Naive thymus-derived CD8-positive, alpha-beta T cell (primary cell): ENCODE data around the gene KIAA1671. TPM values are rescaled to one million over a fixed set of nuclear protein-coding genes. Genes with fewer than 3 reads are reported as not detected.

Experiments used
- ATAC-seq, 2 donors: fragments of 150-1000 bp; cut with Tn5 transposase in 1 of 2; sonication (Bioruptor Pico), chemical (Tn5 transposase) in 1 of 2; 1 replicate in 1 of 2; 2 replicates in 1 of 2; pipeline ENCODE4 v1.10.0; 2021; ENCODE audit warnings: mild to moderate bottlenecking in 2 of 2, moderate library complexity in 2 of 2
- POLR2A ChIA-PET: fragments of 350-600 bp; sonication (Branson Sonifier 250); formaldehyde crosslinking; loops from one replicate; lab custom pipeline; 2021; ENCODE audit warnings: antibody characterized with exemption; lab: Charles Lee
- DNase-seq, 10 donors: peaks; one replicate each; pipeline versions ENCODE4 v3.0.0 to v3.0.0-alpha.2; 2020 to 2022
- H3K27ac Mint-ChIP-seq, 10 donors: one replicate each; pipeline ENCODE4 v1.8.0; 2020 to 2022; ENCODE audit warnings: mild to moderate bottlenecking in 10 of 10, mixed read lengths in 10 of 10, moderate library complexity in 4 of 10, inconsistent platforms in 1 of 10
- H3K27me3 Mint-ChIP-seq, 5 donors: one replicate each; pipeline ENCODE4 v1.8.0; 2021 to 2022; ENCODE audit warnings: mixed read lengths in 5 of 5
- H3K36me3 Mint-ChIP-seq, 3 donors: one replicate each; pipeline ENCODE4 v1.8.0; 2020 to 2022; ENCODE audit warnings: mixed read lengths in 3 of 3, mild to moderate bottlenecking in 2 of 3, inconsistent platforms in 1 of 3
- H3K4me1 Mint-ChIP-seq, 4 donors: one replicate each; pipeline ENCODE4 v1.8.0; 2021 to 2022; ENCODE audit warnings: mixed read lengths in 4 of 4
- H3K4me3 Mint-ChIP-seq, 10 donors: one replicate each; pipeline ENCODE4 v1.8.0; 2020 to 2022; ENCODE audit warnings: mild to moderate bottlenecking in 10 of 10, mixed read lengths in 10 of 10, moderate library complexity in 6 of 10, inconsistent platforms in 1 of 10
- H3K9me3 Mint-ChIP-seq, 9 donors: one replicate each; pipeline ENCODE4 v1.8.0; 2020 to 2022; ENCODE audit warnings: mixed read lengths in 9 of 9, mild to moderate bottlenecking in 3 of 9, inconsistent platforms in 1 of 9, moderate library complexity in 1 of 9
- polyA plus RNA-seq, 3 donors: library from polyadenylated mRNA; unstranded; fragments of 300-500 nt; fragmentation: Illumina TruSeq; gene quantifications; one replicate each; pipeline ENCODE4 v1.2.3, GENCODE V29; 2021
- total RNA-seq, 8 experiments: library from RNA in 2 of 8; stranded (reverse) in 2 of 8; gene quantifications; one replicate each; pipeline ENCODE4 v1.2.3 and lab custom pipeline; 2021 to 2026

The KIAA1671 gene
- total and polyA plus RNA-seq, 5 experiments from 2014 or later, result 0.33 to 5.2 (median 2.7) TPM

GRCh38 chr22:25146307-25146706, 193.8 kb downstream of the KIAA1671 start:
- POLR2A ChIA-PET, result no interaction called here
- Mint-ChIP-seq H3K27ac (peak overlapping the region in 1 of 10 donors; percentile 36), H3K36me3 (no peaks in the 10 kb centered on the region), H3K27me3 (no peaks in the 10 kb centered on the region), H3K4me1 (peaks cover 0 to 5% (median 4%) of the 10 kb centered on the region in 4 donors), H3K9me3 (no peaks in the 10 kb centered on the region), H3K4me3 (no peak overlapping the region)
- DNase-seq, result no peak
- no peak for ATAC-seq

- POLR2A ChIA-PET, result no interaction called here
- no peaks in the 10 kb centered on the region for H3K9me3 Mint-ChIP-seq
- no peaks in the 10 kb centered on the region for H3K36me3 Mint-ChIP-seq
- H3K4me1 Mint-ChIP-seq, result peaks cover 0 to 5% (median 4%) of the 10 kb centered on the region in 4 donors
- H3K27ac Mint-ChIP-seq, result peak overlapping the region in 3 of 10 donors; percentile 31 to 44 (median 40)
- ATAC-seq (no peak), DNase-seq (no peak)
- H3K27me3 Mint-ChIP-seq, result no peaks in the 10 kb centered on the region
- H3K4me3 Mint-ChIP-seq, result no peak overlapping the region
Observed at GRCh38 chr22:25146906-25147641, 194.6 kb downstream of the KIAA1671 start.

- Mint-ChIP-seq H3K36me3 (no peaks in the 10 kb centered on the region), H3K27me3 (no peaks in the 10 kb centered on the region), H3K27ac (peak overlapping the region in 3 of 10 donors; percentile 31 to 44 (median 40)), H3K4me3 (no peak overlapping the region), H3K4me1 (peaks cover 0 to 5% (median 4%) of the 10 kb centered on the region in 4 donors), H3K9me3 (no peaks in the 10 kb centered on the region)
- ATAC-seq (no peak), DNase-seq (no peak)
- POLR2A ChIA-PET, result no interaction called here
Observed at GRCh38 chr22:25147642-25147928, 195.1 kb downstream of the KIAA1671 start.

GRCh38 chr22:25148149-25148691, 195.7 kb downstream of the KIAA1671 start:
- H3K36me3 Mint-ChIP-seq, result no peaks in the 10 kb centered on the region
- no peak for ATAC-seq
- H3K9me3 Mint-ChIP-seq, result no peaks in the 10 kb centered on the region
- H3K27ac Mint-ChIP-seq, result peak overlapping the region in 3 of 10 donors; percentile 17 to 56 (median 31)
- H3K4me1 Mint-ChIP-seq, result peaks cover 0 to 5% (median 4%) of the 10 kb centered on the region in 4 donors
- no peak for DNase-seq
- no peaks in the 10 kb centered on the region for H3K27me3 Mint-ChIP-seq
- POLR2A ChIA-PET, result no interaction called here
- no peak overlapping the region for H3K4me3 Mint-ChIP-seq

GRCh38 chr22:25149014-25149413, 196.5 kb downstream of the KIAA1671 start:
- H3K4me1 Mint-ChIP-seq, result peaks cover 0 to 4% (median 3%) of the 10 kb centered on the region in 4 donors
- no peaks in the 10 kb centered on the region for H3K27me3 Mint-ChIP-seq
- DNase-seq, result no peak
- POLR2A ChIA-PET, result no interaction called here
- no peaks in the 10 kb centered on the region for H3K36me3 Mint-ChIP-seq
- H3K4me3 Mint-ChIP-seq, result no peak overlapping the region
- H3K27ac Mint-ChIP-seq, result peak overlapping the region in 2 of 10 donors; percentile 28 to 63
- ATAC-seq, result no peak
- H3K9me3 Mint-ChIP-seq, result no peaks in the 10 kb centered on the region

- ATAC-seq (no peak), DNase-seq (no peak)
- Mint-ChIP-seq H3K4me1 (no peaks in the 10 kb centered on the region), H3K36me3 (no peaks in the 10 kb centered on the region), H3K27ac (no peak overlapping the region), H3K9me3 (no peaks in the 10 kb centered on the region), H3K27me3 (no peaks in the 10 kb centered on the region), H3K4me3 (no peak overlapping the region)
- POLR2A ChIA-PET, result no interaction called here
Observed at GRCh38 chr22:25153961-25154666, 201.6 kb downstream of the KIAA1671 start.

GRCh38 chr22:25154667-25154999, 202.1 kb downstream of the KIAA1671 start:
- H3K4me1 Mint-ChIP-seq, result no peaks in the 10 kb centered on the region
- ATAC-seq (no peak), DNase-seq (no peak)
- no peaks in the 10 kb centered on the region for H3K27me3 Mint-ChIP-seq
- POLR2A ChIA-PET, result no interaction called here
- H3K27ac Mint-ChIP-seq, result no peak overlapping the region
- H3K9me3 Mint-ChIP-seq, result no peaks in the 10 kb centered on the region
- H3K36me3 Mint-ChIP-seq, result no peaks in the 10 kb centered on the region
- no peak overlapping the region for H3K4me3 Mint-ChIP-seq

- Mint-ChIP-seq H3K4me3 (no peak overlapping the region), H3K9me3 (no peaks in the 10 kb centered on the region), H3K4me1 (peaks cover 0 to 6% (median 0%) of the 10 kb centered on the region in 4 donors), H3K27me3 (no peaks in the 10 kb centered on the region), H3K27ac (peak overlapping the region in 3 of 10 donors; percentile 11 to 67 (median 56)), H3K36me3 (no peaks in the 10 kb centered on the region)
- POLR2A ChIA-PET, result no interaction called here
- DNase-seq (no peak), ATAC-seq (no peak)
Observed at GRCh38 chr22:25156736-25157135, 204.2 kb downstream of the KIAA1671 start.

GRCh38 chr22:25159028-25159427, 206.5 kb downstream of the KIAA1671 start:
- Mint-ChIP-seq H3K36me3 (no peaks in the 10 kb centered on the region), H3K27me3 (no peaks in the 10 kb centered on the region), H3K4me3 (no peak overlapping the region), H3K4me1 (peaks cover 0 to 6% (median 0%) of the 10 kb centered on the region in 4 donors), H3K9me3 (no peaks in the 10 kb centered on the region), H3K27ac (no peak overlapping the region)
- DNase-seq, result no peak
- ATAC-seq, result no peak
- POLR2A ChIA-PET, result no interaction called here

GRCh38 chr22:25160120-25160996, 207.8 kb downstream of the KIAA1671 start:
- H3K27ac Mint-ChIP-seq, result peak overlapping the region in 1 of 10 donors; percentile 62
- H3K4me3 Mint-ChIP-seq, result no peak overlapping the region
- no peaks in the 10 kb centered on the region for H3K9me3 Mint-ChIP-seq
- no peaks in the 10 kb centered on the region for H3K36me3 Mint-ChIP-seq
- POLR2A ChIA-PET, result no interaction called here
- H3K4me1 Mint-ChIP-seq, result peaks cover 2 to 9% (median 4%) of the 10 kb centered on the region in 4 donors
- DNase-seq (no peak), ATAC-seq (no peak)
- no peaks in the 10 kb centered on the region for H3K27me3 Mint-ChIP-seq

GRCh38 chr22:25161017-25161915, 208.8 kb downstream of the KIAA1671 start:
- Mint-ChIP-seq H3K27ac (peak overlapping the region in 1 of 10 donors; percentile 51), H3K4me3 (no peak overlapping the region), H3K4me1 (peaks cover 2 to 12% (median 4%) of the 10 kb centered on the region in 4 donors), H3K27me3 (no peaks in the 10 kb centered on the region), H3K9me3 (no peaks in the 10 kb centered on the region), H3K36me3 (no peaks in the 10 kb centered on the region)
- DNase-seq (no peak), ATAC-seq (no peak)
- POLR2A ChIA-PET, result no interaction called here
